ENCODE measurements around the gene BCAR1. TPM values are rescaled to one million over a fixed set of nuclear protein-coding genes. Genes with fewer than 3 reads are reported as not detected.

Gene BCAR1
- polyA plus RNA-seq, 1 donor (not counting 4 experiments of a cell fraction or from before 2014, with no cell fraction given): 17.8 TPM

GRCh38 chr16:75250809-75251279, 580 bp downstream of the BCAR1 start:
- dilution Hi-C loops (cut with MboI; ENCODE audit: extremely low pct_ligation_motif_present, low sequenced_read_pairs): no loop called here
- Histone ChIP-seq H3K79me2 (ENCODE audit: control insufficient read depth, insufficient read depth, low read length) (peaks cover 92% of the 10 kb centered on the region), H3K4me3 (ENCODE audit: control insufficient read depth in 2 of 3, extremely low read depth in 1 of 3, insufficient read depth in 2 of 3, low read depth in 1 of 3, low read length in 3 of 3) (peak overlapping the region; percentile 82 to 93 (median 88)), H3K9ac (ENCODE audit: control insufficient read depth, extremely low read depth, insufficient read depth, low read length) (peak overlapping the region; percentile 92), H3K36me3 (ENCODE audit: control insufficient read depth in 2 of 2, extremely low read depth in 1 of 2, insufficient read depth in 2 of 2, low read length in 2 of 2) (peaks cover 2 to 17% of the 10 kb centered on the region in 2 experiments), H3K27ac (ENCODE audit: control insufficient read depth, insufficient read depth, low read length) (peak overlapping the region; percentile 86), H3K4me2 (ENCODE audit: control insufficient read depth, extremely low read depth, insufficient read depth, low read depth, low read length) (peak overlapping the region; percentile 93), H4K20me1 (ENCODE audit: control insufficient read depth, extremely low read depth, insufficient read depth, low read length) (peaks cover 30% of the 10 kb centered on the region), H3K27me3 (ENCODE audit: control insufficient read depth, extremely low read depth, insufficient read depth, low read length) (no peaks in the 10 kb centered on the region), H3K4me1 (ENCODE audit: control insufficient read depth, extremely low read depth, insufficient read depth, low read length) (peaks cover 77% of the 10 kb centered on the region), H3K9me3 (ENCODE audit: control insufficient read depth, low read depth, low read length) (no peaks in the 10 kb centered on the region), H3K9me1 (ENCODE audit: control insufficient read depth, extremely low read depth, insufficient read depth, low read length) (peaks cover 5% of the 10 kb centered on the region), H2AFZ (ENCODE audit: control insufficient read depth, low read length) (no peak overlapping the region)
- no peak for DNase-seq (ENCODE audit: low read depth, low spot score)
- TF ChIP-seq CTCF (optimal IDR thresholded peaks at IDR 0.05 in 1 of 3, IDR thresholded peaks at IDR 0.05 in 1 of 3, conservative IDR thresholded peaks at IDR 0.05 in 1 of 3; ENCODE audit: extremely low read depth in 1 of 3, insufficient read depth in 2 of 3, low read length in 3 of 3): no peak
- TF ChIP-seq EZH2 (IDR thresholded peaks at IDR 0.05; ENCODE audit: low read length): no peak
- no peak for FAIRE-seq

- no peak for FAIRE-seq
- Histone ChIP-seq H3K9me1 (ENCODE audit: control insufficient read depth, extremely low read depth, insufficient read depth, low read length) (peaks cover 5% of the 10 kb centered on the region), H3K27ac (ENCODE audit: control insufficient read depth, insufficient read depth, low read length) (peak overlapping the region; percentile 86), H3K36me3 (ENCODE audit: control insufficient read depth in 2 of 2, extremely low read depth in 1 of 2, insufficient read depth in 2 of 2, low read length in 2 of 2) (peaks cover 2 to 17% of the 10 kb centered on the region in 2 experiments), H3K4me1 (ENCODE audit: control insufficient read depth, extremely low read depth, insufficient read depth, low read length) (peaks cover 80% of the 10 kb centered on the region), H3K4me2 (ENCODE audit: control insufficient read depth, extremely low read depth, insufficient read depth, low read depth, low read length) (peak overlapping the region; percentile 93), H2AFZ (ENCODE audit: control insufficient read depth, low read length) (no peak overlapping the region), H3K9ac (ENCODE audit: control insufficient read depth, extremely low read depth, insufficient read depth, low read length) (peak overlapping the region; percentile 92), H3K4me3 (ENCODE audit: control insufficient read depth in 2 of 3, extremely low read depth in 1 of 3, insufficient read depth in 2 of 3, low read depth in 1 of 3, low read length in 3 of 3) (peak overlapping the region; percentile 82 to 93 (median 88)), H4K20me1 (ENCODE audit: control insufficient read depth, extremely low read depth, insufficient read depth, low read length) (peaks cover 30% of the 10 kb centered on the region), H3K9me3 (ENCODE audit: control insufficient read depth, low read depth, low read length) (no peaks in the 10 kb centered on the region), H3K27me3 (ENCODE audit: control insufficient read depth, extremely low read depth, insufficient read depth, low read length) (no peaks in the 10 kb centered on the region), H3K79me2 (ENCODE audit: control insufficient read depth, insufficient read depth, low read length) (peaks cover 94% of the 10 kb centered on the region)
- DNase-seq (ENCODE audit: low read depth, low spot score): no peak
- TF ChIP-seq CTCF (optimal IDR thresholded peaks at IDR 0.05 in 1 of 3, IDR thresholded peaks at IDR 0.05 in 1 of 3, conservative IDR thresholded peaks at IDR 0.05 in 1 of 3; ENCODE audit: extremely low read depth in 1 of 3, insufficient read depth in 2 of 3, low read length in 3 of 3) (no peak), EZH2 (IDR thresholded peaks at IDR 0.05; ENCODE audit: low read length) (no peak)
- dilution Hi-C loops (cut with MboI; ENCODE audit: extremely low pct_ligation_motif_present, low sequenced_read_pairs): no loop called here
Observed at GRCh38 chr16:75250089-75250808, 1.2 kb downstream of the BCAR1 start.

Measured in keratinocyte (primary cell).